Natural killer cell (primary cell): ENCODE results near the gene RPS8. TPM values are rescaled to one million over a fixed set of nuclear protein-coding genes. Genes with fewer than 3 reads are reported as not detected.

Source experiments
- ATAC-seq, 3 donors: fragments of 150-1000 bp in 2 of 3; fragments of 200-7000 bp in 1 of 3; cut with Tn5 transposase; 1 replicate in 1 of 3; 2 replicates in 2 of 3; pipeline ENCODE4 v1.10.0; 2021; ENCODE audit warnings: mild to moderate bottlenecking in 2 of 3, moderate library complexity in 2 of 3
- DNase-seq, 2 donors: peaks; one replicate each; pipeline versions ENCODE4 v3.0.0 to v3.0.0-alpha.2; 2013 to 2021; ENCODE audit warnings: mixed read lengths in 1 of 2
- H3K27ac ChIP-seq: one replicate; pipeline ENCODE4 v1.5.1; 2013; ENCODE audit warnings: mild to moderate bottlenecking, low read length
- H3K27me3 ChIP-seq: one replicate; pipeline ENCODE4 v1.6.1; 2013; ENCODE audit warnings: low read length; ENCODE audit not compliant: control insufficient read depth, insufficient read depth
- H3K36me3 ChIP-seq: one replicate; pipeline ENCODE4 v1.6.1; 2013; ENCODE audit warnings: low read length; ENCODE audit not compliant: control insufficient read depth, insufficient read depth
- H3K4me1 ChIP-seq: one replicate; pipeline ENCODE4 v1.6.1; 2013; ENCODE audit warnings: low read length; ENCODE audit not compliant: control insufficient read depth, insufficient read depth
- H3K4me3 ChIP-seq: one replicate; pipeline ENCODE4 v1.5.1; 2013; ENCODE audit warnings: low read length
- H3K9me3 ChIP-seq: one replicate; pipeline ENCODE4 v1.6.1; 2013; ENCODE audit warnings: low read length; ENCODE audit not compliant: control insufficient read depth, insufficient read depth
- H3K27ac Mint-ChIP-seq, 2 donors: one replicate each; pipeline ENCODE4 v1.8.0; 2022; ENCODE audit warnings: mild to moderate bottlenecking in 2 of 2, mixed read lengths in 2 of 2, moderate library complexity in 1 of 2
- H3K27me3 Mint-ChIP-seq, 2 donors: one replicate each; pipeline ENCODE4 v1.8.0; 2022; ENCODE audit warnings: low read depth in 2 of 2, mixed read lengths in 2 of 2
- H3K36me3 Mint-ChIP-seq: one replicate; pipeline ENCODE4 v1.8.0; 2022; ENCODE audit warnings: mixed read lengths
- H3K4me1 Mint-ChIP-seq, 2 donors: one replicate each; pipeline ENCODE4 v1.8.0; 2022; ENCODE audit warnings: mixed read lengths in 2 of 2
- H3K4me3 Mint-ChIP-seq: one replicate; pipeline ENCODE4 v1.8.0; 2022; ENCODE audit warnings: mild to moderate bottlenecking, moderate library complexity, mixed read lengths
- H3K9me3 Mint-ChIP-seq, 2 donors: one replicate each; pipeline ENCODE4 v1.8.0; 2022; ENCODE audit warnings: mixed read lengths in 2 of 2
- CTCF ChIP-seq: fragments of 200-600 bp; IDR thresholded peaks from one replicate; pipeline ENCODE4 v1.8.0; 2022; ENCODE audit warnings: antibody characterized with exemption
- WGBS: methylation state at CpG from one replicate; pipeline ENCODE4 v1.1.7; 2013; ENCODE audit warnings: missing lambda C conversion rate; ENCODE audit not compliant: insufficient coverage; 5-methylcytosine and 5-hydroxymethylcytosine counted together
- intact Hi-C: fragments of 100-400 bp; cut with micrococcal nuclease; formaldehyde crosslinking; loops from one replicate; pipeline ENCODE4 v1.14.2; 2022
- total RNA-seq, 4 donors: library from RNA; stranded (reverse); fragments of 120-200 nt in 1 of 4; gene quantifications; one replicate each; pipeline versions ENCODE4 v1.2.3 to v1.2.4, GENCODE V29; 2013 to 2022

RPS8 gene
- total RNA-seq, 3 donors from 2014 or later (not counting 1 experiment from before 2014, with no cell fraction given): 848 to 1,092 (median 1,009) TPM

GRCh38 chr1:44784094-44785028 lies 9.0 kb downstream of the RPS8 start:
- intact Hi-C loops: loop anchor here (5.0 kb wide), 1 partner anchor 53 kb away; no protein-coding TSS in a partner anchor
- Mint-ChIP-seq H3K4me1 (peaks cover 21 to 26% of the 10 kb centered on the region in 2 donors), H3K9me3 (no peaks in the 10 kb centered on the region), H3K27ac (peak overlapping the region; percentile 67 to 80), H3K4me3 (peak overlapping the region; percentile 75), H3K27me3 (no peaks in the 10 kb centered on the region), H3K36me3 (no peaks in the 10 kb centered on the region)
- no peak for TF ChIP-seq CTCF
- H3K4me1 ChIP-seq: peaks cover 31% of the 10 kb centered on the region
- H3K4me3 ChIP-seq: peak overlapping the region; percentile 39
- no peaks in the 10 kb centered on the region for H3K27me3 ChIP-seq
- ATAC-seq (peak; percentile 32 to 52 (median 43)), DNase-seq (peak; percentile 45 to 61)
- no peaks in the 10 kb centered on the region for H3K9me3 ChIP-seq
- peaks cover 6% of the 10 kb centered on the region for H3K36me3 ChIP-seq
- 9% methylated on average over 71 of the region's 71 CpGs for WGBS
- peak overlapping the region; percentile 68 for H3K27ac ChIP-seq

DNA sequence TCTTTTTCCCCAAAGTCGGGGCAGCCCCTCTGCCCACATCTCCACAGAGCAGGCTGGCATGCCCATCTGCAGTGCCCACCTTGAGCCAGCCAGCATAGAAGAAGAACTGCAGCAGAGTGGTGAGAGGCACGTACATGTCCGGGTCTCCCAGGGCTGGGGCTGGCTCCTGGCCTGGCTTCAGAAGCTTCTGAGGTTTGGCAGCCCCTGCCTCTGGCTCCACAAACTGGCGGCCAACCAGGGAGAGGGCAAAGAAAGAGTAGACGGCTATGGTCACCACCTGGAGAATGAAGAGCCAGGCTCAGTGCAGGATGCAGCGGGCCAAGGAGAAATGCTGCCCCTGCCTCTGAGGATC lies 9.7 kb downstream of the RPS8 start:
- H3K36me3 Mint-ChIP-seq: no peaks in the 10 kb centered on the region
- TF ChIP-seq CTCF: no peak
- no peaks in the 10 kb centered on the region for H3K9me3 Mint-ChIP-seq
- intact Hi-C loops: loop anchor here (5.0 kb wide), 1 partner anchor 52 kb away; no protein-coding TSS in a partner anchor
- Histone ChIP-seq H3K4me3 (no peak overlapping the region), H3K36me3 (peaks cover 6% of the 10 kb centered on the region), H3K4me1 (peaks cover 31% of the 10 kb centered on the region), H3K9me3 (no peaks in the 10 kb centered on the region), H3K27ac (no peak overlapping the region), H3K27me3 (no peaks in the 10 kb centered on the region)
- peak overlapping the region; percentile 62 to 80 for H3K27ac Mint-ChIP-seq
- H3K4me3 Mint-ChIP-seq: peak overlapping the region; percentile 75
- peaks cover 21 to 26% of the 10 kb centered on the region in 2 donors for H3K4me1 Mint-ChIP-seq
- DNase-seq (no peak), ATAC-seq (no peak)
- H3K27me3 Mint-ChIP-seq: no peaks in the 10 kb centered on the region
- WGBS: 88% methylated on average over 6 of the region's 6 CpGs

DNA sequence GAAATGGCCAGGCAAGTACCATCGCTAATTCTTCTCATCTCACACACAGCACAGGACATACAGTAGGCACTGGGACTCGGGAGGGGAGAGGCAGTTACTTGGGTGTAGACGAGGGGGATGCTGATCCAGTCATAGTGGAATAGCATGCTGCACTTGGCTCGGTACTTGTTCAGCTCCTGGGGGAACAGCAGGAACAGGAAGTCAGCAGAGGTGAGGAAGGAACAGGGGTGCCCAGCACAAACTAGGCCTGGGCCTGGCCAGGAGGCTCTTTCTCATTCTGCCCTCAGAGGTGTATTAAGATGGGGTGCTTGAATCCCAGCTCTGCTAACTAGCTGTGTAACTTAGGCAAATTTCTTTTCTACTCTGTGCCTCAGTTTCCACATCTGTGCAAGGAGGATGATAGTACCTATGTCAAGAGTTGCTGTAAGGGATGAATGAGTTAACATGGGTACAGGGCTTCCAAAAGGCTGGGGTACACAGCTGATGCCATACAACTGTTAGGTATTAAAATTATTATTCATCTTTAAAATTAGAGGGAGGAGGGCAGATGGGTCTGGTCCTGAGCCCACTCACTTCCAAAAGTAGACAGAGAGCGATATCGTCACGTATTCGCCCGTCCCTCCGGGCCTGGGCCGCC lies 10.3 kb downstream of the RPS8 start:
- Histone ChIP-seq H3K4me3 (peak overlapping the region; percentile 49), H3K4me1 (peaks cover 31% of the 10 kb centered on the region), H3K36me3 (peaks cover 6% of the 10 kb centered on the region), H3K27me3 (no peaks in the 10 kb centered on the region), H3K9me3 (no peaks in the 10 kb centered on the region), H3K27ac (peak overlapping the region; percentile 20)
- no peak for TF ChIP-seq CTCF
- Mint-ChIP-seq H3K27ac (peak overlapping the region; percentile 62 to 80), H3K4me3 (peak overlapping the region; percentile 75), H3K4me1 (peaks cover 21 to 26% of the 10 kb centered on the region in 2 donors), H3K36me3 (no peaks in the 10 kb centered on the region), H3K9me3 (no peaks in the 10 kb centered on the region), H3K27me3 (no peaks in the 10 kb centered on the region)
- DNase-seq: peak in 1 of 2 donors; percentile 23
- 22% methylated on average over 10 of the region's 11 CpGs for WGBS
- intact Hi-C loops: loop anchor here (1.0 to 5.0 kb wide), 2 partner anchors 34 to 52 kb away; no protein-coding TSS in a partner anchor
- ATAC-seq: no peak
